BLaER1 treated with 17β-estradiol and CSF1 and Interleukin-3, amounts not matched to agents 10 nM and 100 nM (cell line): ENCODE measurements around the gene CMTM4.

Source experiments
- H3K27ac ChIP-seq, 11 experiments: shearing (Covaris generic); formaldehyde crosslinking; 2 replicates each; pipeline ENCODE4 v1.8.1; 2022
- H3K27me3 ChIP-seq, 11 experiments: shearing (Covaris generic); formaldehyde crosslinking; 2 replicates each; pipeline ENCODE4 v1.8.1; 2022
- H3K36me3 ChIP-seq, 11 experiments: shearing (Covaris generic); formaldehyde crosslinking; 2 replicates each; pipeline ENCODE4 v1.8.1; 2022
- H3K4me1 ChIP-seq, 10 experiments: shearing (Covaris generic); formaldehyde crosslinking; 2 replicates each; pipeline ENCODE4 v1.8.1; 2022
- H3K4me2 ChIP-seq, 11 experiments: shearing (Covaris generic); formaldehyde crosslinking; 2 replicates each; pipeline ENCODE4 v1.8.1; 2022
- H3K4me3 ChIP-seq, 10 experiments: shearing (Covaris generic); formaldehyde crosslinking; 2 replicates each; pipeline ENCODE4 v1.8.1; 2022
- H3K9ac ChIP-seq, 11 experiments: shearing (Covaris generic); formaldehyde crosslinking; 2 replicates each; pipeline ENCODE4 v1.8.1; 2022
- H3K9me3 ChIP-seq, 11 experiments: shearing (Covaris generic); formaldehyde crosslinking; replicated peaks in 1 of 11; 2 replicates each; pipeline ENCODE4 v1.8.1; 2022
- H4K20me1 ChIP-seq, 11 experiments: shearing (Covaris generic); formaldehyde crosslinking; 2 replicates each; pipeline ENCODE4 v1.8.1; 2022
- Cebpa-rat ChIP-seq, 11 experiments: shearing (Covaris generic); IDR thresholded peaks; 2 replicates each; pipeline ENCODE4 v1.8.1; 2022

Gene CMTM4

DNA sequence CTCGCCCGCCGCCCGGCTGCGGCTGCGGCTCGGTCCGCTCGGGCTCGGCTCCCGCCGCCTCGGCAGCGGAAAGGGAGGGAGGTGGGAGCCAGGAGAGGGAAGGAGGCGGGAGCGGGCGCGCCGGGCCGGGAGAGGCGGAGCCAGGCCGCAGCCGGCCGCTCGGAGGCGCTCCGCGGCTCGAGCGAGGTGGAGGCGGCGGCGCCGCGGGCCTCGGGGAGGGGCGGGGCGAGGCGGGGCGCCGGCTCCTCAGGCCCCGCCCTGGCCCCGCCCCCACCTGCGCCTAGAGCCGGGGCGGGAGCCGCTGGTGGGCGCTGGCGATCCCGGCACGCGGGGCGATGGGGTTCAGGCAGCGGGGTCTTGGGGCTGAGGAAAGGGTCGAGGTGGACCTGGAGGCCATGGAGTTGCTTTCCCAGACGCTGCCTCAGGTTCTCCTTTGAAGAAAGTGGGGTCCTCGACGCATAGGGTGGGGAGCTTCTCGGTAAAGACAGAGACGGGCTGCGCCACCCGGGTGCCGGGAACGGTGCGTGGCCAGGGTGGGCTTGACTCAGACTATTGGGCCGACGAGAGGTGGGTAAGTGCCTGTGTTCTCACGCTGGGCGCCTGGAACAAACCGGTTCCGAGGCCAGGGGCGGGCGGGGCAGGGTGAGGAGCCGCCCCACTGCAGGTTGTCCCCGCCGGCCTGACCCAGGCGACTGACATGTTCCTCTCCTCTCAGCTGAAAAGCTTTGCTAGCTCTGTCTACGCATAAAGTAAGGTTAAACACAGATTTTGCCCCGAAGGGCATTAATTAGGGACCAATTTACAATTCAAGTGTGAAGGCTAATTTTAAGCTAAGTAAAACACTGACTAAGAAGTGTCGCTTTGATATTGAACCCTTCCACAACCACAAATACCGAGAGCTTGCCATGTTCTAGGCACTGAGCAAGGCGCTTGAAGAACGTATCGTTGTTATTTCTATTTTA is at the start of gene CMTM4:
Gene CMTM4 (minus strand): TSS at position 75 of the 962 bp plus-strand sequence. CDS start 218 bp downstream, outside the sequence.
- H4K20me1 ChIP-seq = peaks cover 3 to 32% (median 18%) of the 10 kb centered on the region in 11 experiments; a peak in 16 of 22 replicates
- peaks cover 8 to 46% (median 36%) of the 10 kb centered on the region in 11 experiments; a peak in 21 of 22 replicates for H3K27me3 ChIP-seq
- peak within 1 kb of the TSS; percentile 68 to 87 (median 81) for H3K9ac ChIP-seq
- H3K4me1 ChIP-seq = peaks cover 39 to 64% (median 52%) of the 10 kb centered on the region in 10 experiments
- TF ChIP-seq Cebpa-rat (IDR thresholded peaks at IDR 0.05) = no peak
- peak within 1 kb of the TSS; percentile 99 to 100 (median 100) for H3K4me2 ChIP-seq
- H3K9me3 ChIP-seq = peaks cover 0 to 23% (median 17%) of the 10 kb centered on the region in 11 experiments; a peak in 19 of 22 replicates
- H3K4me3 ChIP-seq = peak within 1 kb of the TSS; percentile 64 to 85 (median 72)
- peak within 1 kb of the TSS; percentile 50 to 77 (median 68); a peak in 21 of 22 replicates for H3K27ac ChIP-seq
- no peaks in the 10 kb centered on the region for H3K36me3 ChIP-seq

DNA sequence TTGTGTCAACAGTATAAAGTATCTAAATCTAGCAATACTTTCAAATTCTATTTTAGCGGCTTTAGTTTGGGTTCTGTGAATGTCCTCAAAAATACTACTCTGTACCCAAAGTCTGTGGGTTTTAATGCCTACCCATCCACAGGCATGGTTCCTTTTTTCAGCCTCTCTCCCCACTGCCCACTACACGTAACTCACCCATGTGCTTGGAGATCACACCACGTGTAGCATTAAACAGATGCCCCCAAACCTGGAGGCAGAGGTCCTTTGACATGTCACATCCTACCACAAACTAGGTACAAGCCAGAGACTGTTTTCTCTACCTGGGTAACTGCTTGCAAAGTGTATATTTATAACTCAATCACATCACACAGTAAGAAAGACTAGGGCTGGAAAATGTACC is 49.5 kb upstream of the CMTM4 start:
- H3K4me2 ChIP-seq = peak overlapping the region; percentile 30 to 94 (median 57); a peak in 18 of 22 replicates
- peaks cover 80 to 100% (median 95%) of the 10 kb centered on the region in 11 experiments; a peak in 20 of 22 replicates for H4K20me1 ChIP-seq
- H3K4me3 ChIP-seq = no peak overlapping the region
- H3K36me3 ChIP-seq = peaks cover 67 to 93% (median 85%) of the 10 kb centered on the region in 11 experiments
- H3K9me3 ChIP-seq = no peaks in the 10 kb centered on the region
- peak overlapping the region in 1 of 11 experiments; percentile 14; a peak in 1 of 22 replicates for H3K9ac ChIP-seq
- peaks cover 52 to 84% (median 65%) of the 10 kb centered on the region in 10 experiments for H3K4me1 ChIP-seq
- no peak for TF ChIP-seq Cebpa-rat (IDR thresholded peaks at IDR 0.05)
- 0 out of 22 replicates have a peak overlapping the region, but pooled peaks of 2 of the 11 experiments have one; percentile 18 to 26 for H3K27ac ChIP-seq
- H3K27me3 ChIP-seq = no peaks in the 10 kb centered on the region

DNA sequence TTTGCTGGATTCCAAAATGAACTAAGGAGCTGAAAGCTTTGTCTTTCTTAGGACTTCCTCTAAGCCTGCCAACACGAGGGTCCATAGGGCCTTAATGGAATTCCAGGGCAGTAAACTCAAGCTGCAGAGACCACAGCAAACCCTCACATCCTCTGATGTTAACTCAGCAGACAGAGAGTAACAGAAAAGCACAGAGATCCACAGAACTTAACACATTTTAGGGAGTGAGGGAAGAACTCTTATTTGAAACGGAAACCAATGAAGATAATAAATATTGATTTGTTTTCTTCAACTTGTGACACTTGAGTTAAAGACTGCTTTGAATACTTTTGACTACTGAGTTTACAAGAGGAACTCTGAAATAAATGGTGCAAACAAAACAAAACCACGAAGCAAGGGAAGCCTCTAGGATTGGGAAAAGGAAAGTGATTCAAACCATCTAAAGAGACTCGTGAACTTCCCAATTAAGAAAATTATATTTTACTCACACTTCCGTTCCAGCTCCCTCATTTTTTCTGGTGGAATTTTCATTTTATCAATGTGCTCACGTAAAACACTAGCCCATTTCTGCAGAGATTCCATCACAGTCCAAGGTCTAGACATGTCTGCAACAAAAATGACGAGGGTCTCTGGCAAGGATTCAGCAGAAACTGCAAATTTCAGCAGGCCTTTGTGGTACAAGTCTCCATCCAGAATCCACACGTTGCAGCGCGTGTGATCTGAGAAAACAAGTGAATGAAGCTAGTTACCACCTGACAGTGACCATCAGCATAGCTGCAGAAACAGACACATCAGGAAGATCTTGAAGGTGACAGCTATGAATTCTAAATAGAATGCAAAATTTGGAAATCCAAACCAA is 45.6 kb upstream of the CMTM4 start:
- no peaks in the 10 kb centered on the region for H3K27me3 ChIP-seq

DNA sequence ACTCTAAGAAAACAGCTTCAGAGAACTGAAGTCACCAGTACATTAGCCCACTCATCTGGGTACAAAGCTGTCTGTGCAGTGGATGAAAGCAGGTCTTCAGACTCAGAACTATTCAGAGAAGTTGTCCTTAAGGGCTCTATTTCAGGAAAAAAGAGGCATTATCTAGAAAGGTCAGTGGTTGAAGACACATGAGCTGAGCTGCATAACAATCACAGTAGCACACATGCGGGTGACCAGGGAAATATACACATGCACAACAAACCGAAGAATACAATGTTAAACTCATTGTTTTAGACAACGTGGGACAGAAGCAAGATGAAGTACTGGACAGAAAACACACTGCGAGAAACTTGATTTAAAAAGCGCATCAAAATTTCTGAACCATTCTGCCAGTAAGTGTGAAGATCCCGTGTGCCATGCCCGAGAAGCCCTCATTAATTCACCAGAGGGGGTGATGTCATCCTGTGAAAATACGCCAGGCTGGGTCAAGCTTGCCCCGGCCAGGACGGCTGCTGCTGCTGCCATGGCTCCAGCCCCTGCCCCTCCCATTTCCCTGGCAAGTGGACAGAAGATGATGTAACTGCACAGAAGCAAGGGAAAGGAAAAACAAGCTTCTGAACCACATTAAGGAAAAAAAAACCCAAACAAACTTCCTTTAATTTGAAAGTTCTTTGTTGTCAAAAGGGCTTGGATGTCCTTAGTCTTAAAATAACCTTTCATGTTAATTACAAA is 44.8 kb upstream of the CMTM4 start:
- H3K36me3 ChIP-seq = peaks cover 82 to 100% (median 100%) of the 10 kb centered on the region in 11 experiments
- H3K4me2 ChIP-seq = peak overlapping the region in 7 of 11 experiments; percentile 33 to 74 (median 66); a peak in 12 of 22 replicates
- H3K9me3 ChIP-seq = no peaks in the 10 kb centered on the region
- peak overlapping the region in 5 of 11 experiments; percentile 9 to 51 (median 35); a peak in 7 of 22 replicates for H3K9ac ChIP-seq
- no peak for TF ChIP-seq Cebpa-rat (IDR thresholded peaks at IDR 0.05)
- no peaks in the 10 kb centered on the region for H3K27me3 ChIP-seq
- peak overlapping the region in 5 of 11 experiments; percentile 25 to 61 (median 41); a peak in 8 of 22 replicates for H3K27ac ChIP-seq
- H3K4me3 ChIP-seq = no peak overlapping the region
- H4K20me1 ChIP-seq = peaks cover 70 to 100% (median 94%) of the 10 kb centered on the region in 11 experiments; a peak in 20 of 22 replicates
- H3K4me1 ChIP-seq = peaks cover 11 to 64% (median 30%) of the 10 kb centered on the region in 10 experiments

More for the DNA sequence above, 45.6 kb upstream of the CMTM4 start:
- H3K27ac ChIP-seq = peak overlapping the region in 5 of 11 experiments; percentile 7 to 61 (median 41); a peak in 8 of 22 replicates
- H3K4me1 ChIP-seq = peaks cover 19 to 72% (median 38%) of the 10 kb centered on the region in 10 experiments
- H3K9ac ChIP-seq = peak overlapping the region in 7 of 11 experiments; percentile 5 to 51 (median 22); a peak in 10 of 22 replicates
- H3K9me3 ChIP-seq = no peaks in the 10 kb centered on the region
- H3K36me3 ChIP-seq = peaks cover 74 to 100% (median 96%) of the 10 kb centered on the region in 11 experiments
- no peak overlapping the region; a peak in 1 of 20 replicates for H3K4me3 ChIP-seq
- no peak for TF ChIP-seq Cebpa-rat (IDR thresholded peaks at IDR 0.05)
- peaks cover 71 to 100% (median 94%) of the 10 kb centered on the region in 11 experiments; a peak in 20 of 22 replicates for H4K20me1 ChIP-seq
- H3K4me2 ChIP-seq = peak overlapping the region in 9 of 11 experiments; percentile 0 to 74 (median 56); a peak in 14 of 22 replicates

DNA sequence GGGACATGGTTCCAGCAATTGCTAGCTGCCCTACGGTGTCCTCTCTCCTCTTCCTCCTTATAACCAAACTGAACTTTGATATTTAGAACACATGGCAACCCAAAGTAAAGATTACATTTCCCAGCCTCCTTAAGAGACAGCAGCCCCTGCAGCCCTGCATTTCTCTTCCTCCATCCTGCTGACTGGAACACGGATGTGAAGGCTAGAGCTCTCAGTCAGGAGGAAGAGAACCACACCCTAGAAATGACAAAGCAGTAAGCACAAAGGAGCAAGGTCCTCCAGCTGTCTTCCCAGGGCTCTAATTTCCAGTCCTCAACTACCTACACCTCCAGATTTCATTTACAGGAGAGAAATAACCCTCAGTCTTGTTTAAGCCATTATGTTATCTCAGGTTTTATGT is 44.0 kb upstream of the CMTM4 start:
- Histone ChIP-seq H3K27me3 (no peaks in the 10 kb centered on the region), H3K4me1 (peaks cover 7 to 56% (median 25%) of the 10 kb centered on the region in 10 experiments; a peak in 17 of 20 replicates), H3K9ac (peak overlapping the region in 4 of 11 experiments; percentile 18 to 51 (median 32); a peak in 6 of 22 replicates), H3K4me2 (peak overlapping the region in 5 of 11 experiments; percentile 24 to 74 (median 67); a peak in 9 of 22 replicates), H4K20me1 (peaks cover 62 to 100% (median 89%) of the 10 kb centered on the region in 11 experiments; a peak in 20 of 22 replicates), H3K27ac (peak overlapping the region in 4 of 11 experiments; percentile 29 to 61 (median 45); a peak in 8 of 22 replicates), H3K36me3 (peaks cover 82 to 100% (median 100%) of the 10 kb centered on the region in 11 experiments), H3K4me3 (no peak overlapping the region), H3K9me3 (no peaks in the 10 kb centered on the region)
- no peak for TF ChIP-seq Cebpa-rat (IDR thresholded peaks at IDR 0.05)

- Histone ChIP-seq H3K4me3 (no peak overlapping the region), H3K4me1 (peaks cover 7 to 50% (median 25%) of the 10 kb centered on the region in 10 experiments; a peak in 17 of 20 replicates), H3K27me3 (no peaks in the 10 kb centered on the region), H3K4me2 (peak overlapping the region in 5 of 11 experiments; percentile 24 to 74 (median 67); a peak in 9 of 22 replicates), H3K9ac (peak overlapping the region in 1 of 11 experiments; percentile 51; a peak in 1 of 22 replicates), H4K20me1 (peaks cover 57 to 97% (median 89%) of the 10 kb centered on the region in 11 experiments; a peak in 20 of 22 replicates), H3K9me3 (no peaks in the 10 kb centered on the region), H3K27ac (peak overlapping the region in 2 of 11 experiments; percentile 20 to 61; a peak in 4 of 22 replicates), H3K36me3 (peaks cover 82 to 100% (median 100%) of the 10 kb centered on the region in 11 experiments)
- no peak for TF ChIP-seq Cebpa-rat (IDR thresholded peaks at IDR 0.05)
Observed at GRCh38 chr16:66740010-66740409, 43.5 kb upstream of the CMTM4 start.

GRCh38 chr16:66735891-66736290 is 39.3 kb upstream of the CMTM4 start:
- Histone ChIP-seq H3K4me1 (peaks cover 0 to 21% (median 5%) of the 10 kb centered on the region in 10 experiments; a peak in 11 of 20 replicates), H3K27ac (no peak overlapping the region), H3K4me3 (no peak overlapping the region), H4K20me1 (peaks cover 28 to 81% (median 65%) of the 10 kb centered on the region in 11 experiments; a peak in 21 of 22 replicates), H3K4me2 (no peak overlapping the region), H3K9me3 (no peaks in the 10 kb centered on the region), H3K9ac (no peak overlapping the region), H3K27me3 (no peaks in the 10 kb centered on the region), H3K36me3 (peaks cover 90 to 100% (median 100%) of the 10 kb centered on the region in 11 experiments)
- no peak for TF ChIP-seq Cebpa-rat (IDR thresholded peaks at IDR 0.05)
